ENCODE results near the gene MS4A10.

Gene MS4A10

GRCh38 chr11:60825118-60825517, 40.0 kb downstream of the MS4A10 start:
- Histone ChIP-seq H4K20me1 (ENCODE audit: insufficient read depth, low read length) (no peaks in the 10 kb centered on the region), H3K4me3 (ENCODE audit: low read depth in 1 of 2, low read length in 2 of 2) (no peak overlapping the region), H3K9me3 (ENCODE audit: insufficient read depth, low read length, severe bottlenecking) (no peaks in the 10 kb centered on the region), H3K4me1 (ENCODE audit: insufficient read depth, low read length) (peaks cover 19% of the 10 kb centered on the region), H2AFZ (ENCODE audit: low read depth, low read length) (no peak overlapping the region), H3K9ac (ENCODE audit: low read depth, low read length) (no peak overlapping the region), H3K79me2 (ENCODE audit: insufficient read depth, low read length) (no peaks in the 10 kb centered on the region), H3K27ac (ENCODE audit: low read length) (no peak overlapping the region), H3K36me3 (ENCODE audit: insufficient read depth, low read length) (no peaks in the 10 kb centered on the region), H3K4me2 (ENCODE audit: insufficient read depth, low read length) (no peak overlapping the region), H3K27me3 (ENCODE audit: insufficient read depth, low read length, poor library complexity) (no peaks in the 10 kb centered on the region)
- ATAC-seq (ENCODE audit: insufficient read depth, low read depth) (no peak), DNase-seq (no peak)
- no peak for TF ChIP-seq EZH2 (IDR thresholded peaks at IDR 0.05; ENCODE audit: borderline replicate concordance, low read depth, low read length, severe bottlenecking)
- TF ChIP-seq, protein P1, sequence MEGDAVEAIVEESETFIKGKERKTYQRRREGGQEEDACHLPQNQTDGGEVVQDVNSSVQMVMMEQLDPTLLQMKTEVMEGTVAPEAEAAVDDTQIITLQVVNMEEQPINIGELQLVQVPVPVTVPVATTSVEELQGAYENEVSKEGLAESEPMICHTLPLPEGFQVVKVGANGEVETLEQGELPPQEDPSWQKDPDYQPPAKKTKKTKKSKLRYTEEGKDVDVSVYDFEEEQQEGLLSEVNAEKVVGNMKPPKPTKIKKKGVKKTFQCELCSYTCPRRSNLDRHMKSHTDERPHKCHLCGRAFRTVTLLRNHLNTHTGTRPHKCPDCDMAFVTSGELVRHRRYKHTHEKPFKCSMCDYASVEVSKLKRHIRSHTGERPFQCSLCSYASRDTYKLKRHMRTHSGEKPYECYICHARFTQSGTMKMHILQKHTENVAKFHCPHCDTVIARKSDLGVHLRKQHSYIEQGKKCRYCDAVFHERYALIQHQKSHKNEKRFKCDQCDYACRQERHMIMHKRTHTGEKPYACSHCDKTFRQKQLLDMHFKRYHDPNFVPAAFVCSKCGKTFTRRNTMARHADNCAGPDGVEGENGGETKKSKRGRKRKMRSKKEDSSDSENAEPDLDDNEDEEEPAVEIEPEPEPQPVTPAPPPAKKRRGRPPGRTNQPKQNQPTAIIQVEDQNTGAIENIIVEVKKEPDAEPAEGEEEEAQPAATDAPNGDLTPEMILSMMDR (IDR thresholded peaks at IDR 0.05; ENCODE audit: borderline replicate concordance, extremely low read depth, low read length, poor library complexity, severe bottlenecking): no peak

GRCh38 chr11:60825790-60826189, 40.7 kb downstream of the MS4A10 start:
- ATAC-seq (ENCODE audit: insufficient read depth, low read depth): no peak

DNA sequence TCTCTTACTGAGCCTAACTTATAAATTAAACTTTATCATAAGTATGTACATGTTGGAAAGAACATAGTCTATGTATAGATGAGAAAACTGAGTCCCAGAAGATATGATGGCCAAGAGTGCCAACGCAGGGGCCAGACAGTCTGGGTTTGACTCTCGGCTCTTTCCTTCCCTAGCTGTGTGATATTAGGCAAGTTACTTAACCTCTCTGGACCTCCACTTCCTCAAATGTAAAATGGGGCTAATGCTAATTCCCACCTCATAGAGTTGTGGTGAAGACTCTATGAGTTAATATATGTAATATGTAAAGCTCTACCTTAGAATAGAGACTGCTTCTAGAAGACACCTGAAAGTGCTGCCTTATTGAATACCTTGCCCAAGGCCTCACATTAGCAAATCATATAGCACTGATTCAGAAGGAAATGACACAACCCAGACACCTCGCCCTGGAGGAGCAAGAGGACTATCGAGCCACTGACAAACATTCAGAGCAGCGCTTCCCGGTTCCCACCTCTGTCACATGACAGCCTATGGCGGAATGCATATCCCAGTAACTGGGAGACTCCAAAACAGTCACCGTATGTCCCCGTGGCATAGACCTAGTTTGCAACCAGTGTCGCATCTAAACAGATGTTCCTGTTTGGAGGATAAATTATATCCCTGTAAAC, 45.5 kb downstream of the MS4A10 start:
- TF ChIP-seq EZH2 (IDR thresholded peaks at IDR 0.05; ENCODE audit: borderline replicate concordance, low read depth, low read length, severe bottlenecking): no peak
- TF ChIP-seq, protein P1 (IDR thresholded peaks at IDR 0.05; ENCODE audit: borderline replicate concordance, extremely low read depth, low read length, poor library complexity, severe bottlenecking): no peak
- Histone ChIP-seq H3K4me1 (ENCODE audit: insufficient read depth, low read length) (peaks cover 13% of the 10 kb centered on the region; the same call in 1 of the 2 replicates), H3K4me3 (ENCODE audit: low read depth in 1 of 2, low read length in 2 of 2) (no peak overlapping the region), H3K27me3 (ENCODE audit: insufficient read depth, low read length, poor library complexity) (no peaks in the 10 kb centered on the region), H4K20me1 (ENCODE audit: insufficient read depth, low read length) (no peaks in the 10 kb centered on the region), H3K27ac (ENCODE audit: low read length) (no peak overlapping the region), H3K9ac (ENCODE audit: low read depth, low read length) (no peak overlapping the region), H3K9me3 (ENCODE audit: insufficient read depth, low read length, severe bottlenecking) (no peaks in the 10 kb centered on the region), H3K4me2 (ENCODE audit: insufficient read depth, low read length) (no peak overlapping the region), H3K79me2 (ENCODE audit: insufficient read depth, low read length) (no peaks in the 10 kb centered on the region), H3K36me3 (ENCODE audit: insufficient read depth, low read length) (no peaks in the 10 kb centered on the region), H2AFZ (ENCODE audit: low read depth, low read length) (no peak overlapping the region)
- peak; percentile 20; the same call in 2 of the 3 replicates for ATAC-seq (ENCODE audit: insufficient read depth, low read depth)
- no peak for DNase-seq

More at GRCh38 chr11:60825790-60826189, 40.7 kb downstream of the MS4A10 start:
- Histone ChIP-seq H3K4me3 (ENCODE audit: low read depth in 1 of 2, low read length in 2 of 2) (no peak overlapping the region), H3K4me2 (ENCODE audit: insufficient read depth, low read length) (no peak overlapping the region), H3K9me3 (ENCODE audit: insufficient read depth, low read length, severe bottlenecking) (no peaks in the 10 kb centered on the region), H2AFZ (ENCODE audit: low read depth, low read length) (no peak overlapping the region), H3K27ac (ENCODE audit: low read length) (no peak overlapping the region), H4K20me1 (ENCODE audit: insufficient read depth, low read length) (no peaks in the 10 kb centered on the region), H3K36me3 (ENCODE audit: insufficient read depth, low read length) (no peaks in the 10 kb centered on the region), H3K27me3 (ENCODE audit: insufficient read depth, low read length, poor library complexity) (no peaks in the 10 kb centered on the region), H3K79me2 (ENCODE audit: insufficient read depth, low read length) (no peaks in the 10 kb centered on the region), H3K9ac (ENCODE audit: low read depth, low read length) (no peak overlapping the region), H3K4me1 (ENCODE audit: insufficient read depth, low read length) (peaks cover 19% of the 10 kb centered on the region)
- DNase-seq: no peak
- TF ChIP-seq EZH2 (IDR thresholded peaks at IDR 0.05; ENCODE audit: borderline replicate concordance, low read depth, low read length, severe bottlenecking): no peak
- TF ChIP-seq, protein P1 (IDR thresholded peaks at IDR 0.05; ENCODE audit: borderline replicate concordance, extremely low read depth, low read length, poor library complexity, severe bottlenecking): no peak

Data from DND-41 (cell line).